SH-SY5Y (cell line): Measurements from ENCODE around the gene PHLDB1.

Source experiments
- GATA2 ChIP-seq: IDR thresholded peaks from 2 replicates; pipeline ENCODE4 v1.6.1; 2011; ENCODE audit warnings: mild to moderate bottlenecking, low read depth, low read length
- GATA3 ChIP-seq: IDR thresholded peaks from 2 replicates; pipeline ENCODE4 v1.6.1; 2011; ENCODE audit warnings: low read depth, mild to moderate bottlenecking, low read length, moderate library complexity

DNA sequence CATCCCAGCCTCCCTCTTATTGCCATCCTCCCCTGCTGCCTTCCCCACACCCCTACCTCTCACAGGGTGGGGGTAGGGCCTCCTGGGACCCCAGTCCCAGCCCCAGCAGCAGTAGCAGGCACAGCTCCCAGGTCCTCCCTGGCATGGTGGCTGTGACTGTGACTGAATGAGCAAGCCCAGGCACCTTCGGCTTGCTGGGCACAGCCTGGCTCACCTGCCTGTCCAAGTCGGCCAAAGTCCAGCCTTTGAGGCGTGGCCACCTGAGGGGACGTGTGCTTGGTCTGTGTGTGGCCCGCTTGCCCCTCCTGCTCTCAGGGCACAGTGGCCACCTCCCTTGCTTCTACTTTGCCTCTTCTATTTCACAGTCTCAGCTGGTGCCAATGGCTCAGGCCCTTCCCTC is 72.1 kb downstream of the PHLDB1 start, which contains the start of gene TREH:
- TF ChIP-seq GATA3: no peak
- TF ChIP-seq GATA2: no peak
